Measurements from ENCODE around the gene TTYH3. TPM values are rescaled to one million over a fixed set of nuclear protein-coding genes. Genes with fewer than 3 reads are reported as not detected.

TTYH3 gene
- total RNA-seq, 1 experiment from 2014 or later, result 31.8 TPM

DNA sequence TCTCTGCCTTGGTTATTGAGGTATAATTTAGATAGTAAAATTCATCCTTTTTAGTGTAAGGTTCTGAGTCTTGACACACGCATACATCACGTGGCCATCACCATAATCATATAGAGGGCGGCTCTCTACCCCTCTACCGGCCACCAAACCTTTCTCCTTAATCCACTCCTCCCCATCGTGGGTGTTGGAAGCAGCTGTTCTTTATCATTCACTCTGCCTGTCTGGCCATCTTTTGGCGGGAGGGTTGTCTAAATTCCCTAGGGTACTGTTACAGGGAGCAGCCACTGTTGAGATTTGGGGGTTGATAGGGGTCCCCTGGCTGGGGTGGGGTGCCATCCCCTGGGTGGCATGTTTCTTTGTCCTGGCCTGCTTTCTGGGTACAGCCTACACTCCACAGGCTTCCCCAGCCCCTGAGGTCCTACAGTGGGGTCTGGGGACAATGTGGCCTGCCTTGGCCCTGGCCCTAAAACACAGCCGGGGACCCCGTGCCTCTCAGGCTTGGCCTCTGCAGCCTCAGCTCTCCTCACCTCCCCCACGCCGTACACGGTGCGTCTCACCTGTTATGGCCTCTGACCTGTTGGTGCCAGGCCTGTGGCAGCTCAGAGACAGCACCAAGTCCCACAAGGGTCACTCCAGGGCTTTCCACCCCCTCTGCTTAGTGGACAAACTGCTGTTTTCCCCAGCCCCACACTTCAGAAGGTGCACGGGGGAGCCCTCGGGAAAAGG is 73.7 kb downstream of the TTYH3 start:
- no peak for DNase-seq (ENCODE audit: low read depth)

DNA sequence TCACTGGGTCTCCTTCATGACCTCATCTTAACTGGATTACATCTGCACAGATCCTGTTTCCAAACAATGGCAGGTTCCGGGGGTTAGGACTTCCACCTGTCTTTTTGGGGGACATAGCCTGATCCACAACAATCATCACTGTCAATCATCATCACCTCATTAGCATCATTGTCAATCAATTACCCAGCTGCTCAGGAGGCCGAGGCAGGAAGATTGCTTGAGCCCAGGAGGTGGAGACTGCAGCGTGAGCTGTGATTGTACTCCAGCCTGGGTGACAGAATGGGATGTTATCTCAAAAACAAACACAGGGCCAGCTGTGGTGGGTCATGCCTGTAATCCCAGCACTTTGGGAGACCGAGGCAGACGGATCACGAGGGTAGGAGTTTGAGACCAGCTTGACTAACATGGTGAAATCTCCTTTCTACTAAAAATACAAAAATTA is 74.9 kb downstream of the TTYH3 start:
- no peak for DNase-seq (ENCODE audit: low read depth)

DNA sequence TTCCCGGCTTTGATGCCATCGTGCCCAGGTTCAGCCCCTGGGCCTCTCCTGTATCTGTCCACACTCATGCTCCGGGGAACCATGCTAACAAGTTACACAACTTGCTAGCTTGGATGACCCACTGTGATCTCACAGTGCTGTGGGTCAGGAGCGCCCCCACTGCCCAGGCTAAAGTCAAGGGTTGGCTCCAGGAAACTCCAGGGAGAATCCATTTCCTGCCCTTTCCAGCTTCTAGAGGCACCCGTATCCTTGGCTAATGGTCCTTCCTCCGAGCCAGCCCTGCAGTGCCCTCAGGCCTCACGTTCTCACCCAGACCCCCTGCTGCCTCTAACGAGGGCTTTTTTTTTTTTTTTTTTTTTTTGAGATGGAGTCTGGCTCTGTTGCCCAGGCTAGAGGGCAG is 75.7 kb downstream of the TTYH3 start:
- DNase-seq (ENCODE audit: low read depth), result no peak

DNA sequence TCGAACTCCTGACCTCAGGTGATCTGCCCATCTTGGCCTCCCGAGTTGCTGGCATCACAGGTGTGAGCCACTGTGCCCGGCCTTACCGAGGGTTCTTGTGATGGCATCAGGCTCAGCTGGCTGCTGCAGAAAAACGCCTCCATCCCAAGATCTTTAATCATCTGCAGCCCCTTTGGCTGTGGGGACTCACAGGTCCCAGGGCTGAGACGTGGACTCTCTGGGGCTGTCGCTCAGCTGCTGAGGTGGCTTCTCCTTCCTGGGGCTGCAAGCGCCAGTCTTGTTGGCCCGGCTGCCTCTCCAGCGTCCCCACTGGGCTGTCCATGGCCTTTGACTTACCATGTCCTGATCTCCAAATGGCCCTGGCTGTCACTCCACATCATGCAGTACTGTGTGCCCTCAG is 76.3 kb downstream of the TTYH3 start:
- DNase-seq (ENCODE audit: low read depth), result no peak

DNA sequence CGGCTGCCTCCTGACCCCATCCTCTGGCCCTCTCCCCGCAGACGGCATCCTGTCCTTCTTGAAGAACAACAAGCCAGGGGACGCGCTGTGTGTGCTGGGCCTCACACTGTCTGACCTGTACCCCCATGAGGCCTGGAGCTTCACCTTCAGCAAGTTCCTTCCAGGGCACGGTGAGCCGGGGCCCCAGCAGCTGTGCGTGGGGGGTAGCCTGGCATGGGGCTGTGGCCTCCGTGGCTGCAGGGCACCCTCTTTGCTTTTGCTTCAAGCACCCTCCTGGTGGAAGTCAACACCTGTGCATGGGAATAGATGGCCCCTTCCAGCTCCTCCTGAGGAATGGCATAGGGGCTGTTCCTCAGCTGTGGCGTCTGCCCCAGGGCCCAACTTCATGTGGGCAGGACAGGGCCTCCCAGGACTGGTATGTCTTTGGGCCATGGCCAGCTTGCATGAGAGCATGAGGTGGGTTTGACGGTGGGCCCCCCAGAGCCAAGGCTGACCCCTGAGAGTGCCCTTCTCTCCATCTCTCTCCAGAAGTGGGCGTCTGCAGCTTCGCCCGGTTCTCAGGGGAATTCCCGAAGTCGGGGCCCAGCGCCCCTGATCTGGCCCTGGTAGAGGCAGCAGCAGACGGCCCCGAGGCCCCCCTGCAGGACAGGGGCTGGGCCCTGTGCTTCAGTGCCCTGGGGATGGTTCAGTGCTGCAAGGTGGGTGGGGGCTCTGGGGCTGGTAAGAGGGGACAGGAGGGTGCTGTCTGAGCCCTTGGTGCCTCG is 76.9 kb downstream of the TTYH3 start:
- DNase-seq (ENCODE audit: low read depth), result no peak

DNA sequence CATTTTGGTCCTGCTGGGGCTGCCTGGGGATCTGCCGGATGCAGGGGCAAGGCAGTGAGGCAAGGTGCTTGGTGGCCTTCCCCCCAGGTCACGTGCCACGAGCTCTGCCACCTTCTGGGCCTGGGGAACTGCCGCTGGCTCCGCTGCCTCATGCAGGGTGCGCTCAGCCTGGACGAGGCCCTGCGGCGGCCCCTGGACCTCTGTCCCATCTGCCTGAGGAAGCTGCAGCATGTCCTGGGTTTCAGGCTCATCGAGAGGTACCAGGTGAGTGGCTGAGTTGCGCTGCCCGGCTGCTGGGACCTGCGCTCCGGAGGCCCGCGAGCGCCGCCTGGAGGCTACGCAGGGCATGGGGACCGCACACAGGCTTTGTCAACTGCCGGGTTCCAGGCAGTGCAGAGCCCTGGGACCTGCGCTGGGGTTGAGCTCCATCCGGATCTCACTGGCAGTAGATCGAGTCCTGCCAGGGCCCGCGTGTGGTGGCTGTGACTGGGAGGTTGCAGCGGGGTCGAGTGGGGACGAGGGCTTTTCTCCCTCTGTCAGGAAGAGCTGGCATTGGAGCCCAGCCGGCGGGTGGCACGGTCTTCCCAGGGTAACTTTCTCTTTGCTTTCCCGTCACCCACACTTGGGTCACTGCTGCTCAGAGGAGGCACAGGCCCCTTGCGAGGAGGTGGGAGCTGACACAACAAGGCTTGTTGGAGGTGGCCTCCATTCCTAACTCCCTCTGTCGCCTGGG is 77.9 kb downstream of the TTYH3 start:
- DNase-seq (ENCODE audit: low read depth), result no peak

DNA sequence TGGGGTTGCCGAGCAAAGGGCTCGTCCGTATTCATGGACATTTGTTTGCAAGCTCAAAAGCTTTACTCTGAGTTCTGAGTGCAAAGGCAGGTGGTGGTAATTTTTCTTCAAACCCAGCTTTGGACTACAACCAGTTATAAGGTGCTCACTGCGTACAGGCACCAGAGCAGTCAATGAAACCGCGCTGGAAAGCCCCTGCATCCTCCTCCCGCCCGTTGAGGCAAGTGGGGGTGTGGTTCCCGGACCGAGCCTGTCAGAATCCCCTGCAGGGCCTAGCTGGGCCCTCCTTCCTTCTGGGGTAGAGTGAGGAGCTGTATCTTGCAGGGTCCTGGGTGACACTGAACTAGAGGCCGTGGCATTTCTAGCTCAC is 78.5 kb downstream of the TTYH3 start:
- DNase-seq (ENCODE audit: low read depth), result no peak

DNA sequence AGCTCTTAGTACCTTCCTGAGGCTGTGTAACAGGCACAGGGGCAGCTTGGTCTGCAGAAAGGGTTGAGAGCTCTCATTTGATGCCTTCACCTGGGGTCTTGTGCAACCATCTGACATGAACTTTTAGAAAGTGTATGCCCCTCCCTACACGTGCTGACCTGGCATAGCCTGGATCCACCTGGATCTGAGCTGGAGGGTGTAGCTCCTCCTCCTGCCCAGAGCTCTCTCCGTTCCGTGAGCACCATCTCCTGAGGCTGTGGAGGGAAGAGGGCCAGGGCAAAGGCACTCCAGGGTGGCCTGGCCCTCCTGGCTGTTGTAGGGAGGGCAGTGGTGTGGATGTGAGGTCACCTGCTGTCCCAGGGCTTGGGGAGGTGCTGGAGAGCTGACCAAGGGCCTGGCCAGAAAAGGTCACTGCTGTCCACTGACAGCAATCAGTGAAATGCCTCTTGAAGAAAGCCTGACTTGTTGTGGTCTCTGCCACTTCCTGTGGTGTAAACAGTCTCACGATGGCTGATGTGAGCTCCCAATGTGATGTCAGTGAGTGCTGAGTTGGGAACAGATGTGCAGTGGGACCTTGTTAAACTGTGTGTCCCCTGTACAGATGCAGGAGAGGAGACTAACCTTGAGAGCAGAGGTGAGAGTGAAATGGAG is 79.2 kb downstream of the TTYH3 start:
- DNase-seq (ENCODE audit: low read depth), result no peak

DNA sequence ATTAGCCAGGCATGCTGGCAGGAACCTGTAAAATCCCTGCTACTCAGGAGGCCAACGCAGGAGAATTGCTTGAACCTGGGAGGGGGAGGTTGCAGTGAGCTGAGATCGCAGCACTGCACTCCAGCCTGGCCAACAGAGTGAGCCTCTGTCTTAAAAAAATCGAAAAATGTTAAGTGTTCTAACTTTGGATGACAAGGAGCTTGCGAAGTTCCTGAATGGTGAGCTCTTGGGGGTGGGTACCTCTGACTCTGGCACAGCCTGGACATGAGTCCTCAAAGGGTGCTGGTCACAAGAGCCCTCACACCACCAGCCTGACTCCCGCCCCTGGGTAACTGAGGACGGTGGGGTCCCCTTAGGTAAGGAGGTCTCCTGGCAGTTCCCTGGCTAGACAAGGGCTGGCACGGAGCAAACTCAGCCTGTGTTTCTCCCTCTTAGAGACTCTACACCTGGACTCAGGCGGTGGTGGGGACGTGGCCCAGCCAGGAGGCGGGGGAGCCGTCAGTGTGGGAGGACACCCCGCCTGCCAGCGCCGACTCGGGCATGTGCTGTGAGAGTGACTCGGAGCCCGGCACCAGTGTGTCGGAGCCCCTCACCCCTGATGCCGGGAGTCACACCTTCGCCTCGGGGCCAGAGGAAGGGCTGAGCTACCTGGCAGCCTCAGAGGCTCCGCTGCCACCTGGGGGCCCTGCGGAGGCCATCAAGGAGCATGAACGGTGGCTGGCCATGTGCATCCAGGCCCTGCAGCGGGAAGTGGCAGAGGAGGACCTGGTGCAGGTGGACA is 80.3 kb downstream of the TTYH3 start:
- no peak for DNase-seq (ENCODE audit: low read depth)

DNA sequence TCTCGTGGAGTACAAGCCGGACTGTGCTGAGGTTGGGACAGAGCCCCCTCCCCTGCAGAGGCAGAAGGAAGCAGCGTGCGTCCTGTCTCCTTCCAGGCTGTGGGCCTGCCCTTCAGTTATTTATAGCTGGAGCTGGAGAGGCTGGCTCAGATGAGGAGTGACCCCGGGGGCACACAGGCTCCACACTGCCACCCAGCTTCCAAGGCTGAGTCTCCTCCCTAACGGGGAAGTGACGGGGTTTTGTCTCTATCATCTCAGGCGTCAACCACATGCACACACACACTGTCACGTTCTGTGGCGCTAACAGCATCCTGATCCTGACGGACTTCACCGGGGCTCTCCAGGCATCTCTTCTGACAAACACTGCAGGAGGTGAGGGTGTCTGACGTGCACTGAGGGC is 81.6 kb downstream of the TTYH3 start:
- no peak for DNase-seq (ENCODE audit: low read depth)

DNA sequence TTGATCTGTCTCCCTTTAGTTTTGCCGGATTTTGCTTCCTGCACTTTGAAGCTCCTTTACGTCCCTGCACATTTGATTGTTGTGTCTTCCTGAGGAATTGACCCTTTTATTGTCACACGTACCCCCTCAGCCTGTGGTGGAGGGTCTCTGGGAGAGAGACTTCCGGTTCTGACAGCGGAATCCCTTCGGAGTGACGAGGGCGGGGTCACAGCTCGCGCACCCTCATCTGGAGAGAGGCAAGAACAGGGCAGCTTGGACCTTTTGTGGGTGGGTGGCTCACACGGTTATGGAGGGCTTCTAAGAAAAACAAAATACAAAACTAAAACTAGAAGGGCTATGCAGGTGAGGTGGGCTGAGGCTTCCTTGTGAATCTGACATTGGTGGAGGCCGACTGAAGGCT is 82.2 kb downstream of the TTYH3 start:
- DNase-seq (ENCODE audit: low read depth), result no peak

Other genes with a start within 250 kb of the TTYH3 start
- 9.6 and 11.4 TPM in 2 replicates for gene CHST12, start 228.4 kb upstream of the TTYH3 start, total RNA-seq (2014; rRNA removed)
- gene GRIFIN, start 155.6 kb upstream of the TTYH3 start, total RNA-seq (2014; rRNA removed), result not detected in 2 replicates
- gene LFNG, start 112.2 kb upstream of the TTYH3 start, total RNA-seq (2014; rRNA removed), result 15.2 and 15.7 TPM in 2 replicates
- 73.9 and 78.9 TPM in 2 replicates for gene BRAT1, start 76.5 kb upstream of the TTYH3 start, total RNA-seq (2014; rRNA removed)
- 15.3 and 16.4 TPM in 2 replicates for gene IQCE, start 73.0 kb upstream of the TTYH3 start, total RNA-seq (2014; rRNA removed)
- not detected in 2 replicates for gene AMZ1, start 56.2 kb downstream of the TTYH3 start, total RNA-seq (2014; rRNA removed)
- 15.1 and 20.6 TPM in 2 replicates for gene GNA12, start 212.3 kb downstream of the TTYH3 start, total RNA-seq (2014; rRNA removed)